ENCODE measurements around the gene CAMSAP1. TPM values are rescaled to one million over a fixed set of nuclear protein-coding genes. Genes with fewer than 3 reads are reported as not detected.

Gene CAMSAP1
- total and polyA plus RNA-seq, 10 of the 15 experiments (the other 5 are each of a cell fraction or from before 2014, with no cell fraction given) = 1.4 to 24.7 (median 8.0) TPM

- no TSS peak for BruUV-seq (replicated peaks)
- H3K4me3 ChIP-seq = peak overlapping the region; percentile 47; the same call in 1 of the 2 replicates
- intact Hi-C loops (cut with micrococcal nuclease; ENCODE audit: unreplicated experiment) (no loop called here), in situ Hi-C loops (cut with MboI) (no loop called here)
- ATAC-seq (no peak), FAIRE-seq (peak; percentile 81), DNase-seq (ENCODE audit: low read depth, low spot score) (no peak)
- H3K27me3 ChIP-seq (replicated peaks in 1 of 2; ENCODE audit: control insufficient read depth in 2 of 2, insufficient read depth in 2 of 2, low read length in 1 of 2) = no peaks in the 10 kb centered on the region
- H3K4me1 ChIP-seq (ENCODE audit: control insufficient read depth, insufficient read depth, low read length) = peaks cover 20% of the 10 kb centered on the region
- WGBS (ENCODE audit: insufficient coverage, insufficient replicate concordance, low lambda C conversion rate, missing lambda C conversion rate) = 84% methylated on average over 18 of the region's 18 CpGs
- ChIA-PET RAD21 (ENCODE audit: unreplicated experiment) (no interaction called here), CTCF (no interaction called here), SMC1A (ENCODE audit: uncharacterized antibody, unreplicated experiment) (interaction anchor here (1.0 kb wide), 1 partner anchor 16 kb away, joined by 3 read pairs; no protein-coding TSS in a partner anchor), POLR2A (no interaction called here)
- H3K79me2 ChIP-seq (ENCODE audit: control insufficient read depth, insufficient read depth, low read length) = peaks cover 45% of the 10 kb centered on the region
- TF ChIP-seq NFYB (IDR thresholded peaks at IDR 0.05; ENCODE audit: insufficient read depth, low read depth, low read length) (no peak), RELB (IDR thresholded peaks at IDR 0.05; ENCODE audit: low read depth) (no peak)
- H3K4me2 ChIP-seq (ENCODE audit: control insufficient read depth, insufficient read depth) = peak overlapping the region; percentile 83
- no peaks in the 10 kb centered on the region for H3K9me3 ChIP-seq (replicated peaks; ENCODE audit: control insufficient read depth, insufficient read depth, low read length)
- no peaks in the 10 kb centered on the region; the same call in 1 of the 2 replicates for H4K20me1 ChIP-seq (ENCODE audit: control insufficient read depth, insufficient read depth)
- peaks cover 0 to 7% of the 10 kb centered on the region in 2 experiments; a peak in 2 of 4 replicates for H3K36me3 ChIP-seq (ENCODE audit: control insufficient read depth in 2 of 2, insufficient read depth in 2 of 2, low read length in 1 of 2)
- peak overlapping the region; percentile 51; the same call in 1 of the 2 replicates for H2AFZ ChIP-seq (ENCODE audit: control insufficient read depth, low read depth, low read length)
- H3K9ac ChIP-seq (ENCODE audit: control insufficient read depth, insufficient read depth, low read length) = peak overlapping the region; percentile 61; the same call in 1 of the 2 replicates
- H3K27ac ChIP-seq (ENCODE audit: control insufficient read depth, insufficient read depth) = peak overlapping the region; percentile 74
These were observed 20.3 kb downstream of the CAMSAP1 start for GRCh38 chr9:135887021-135887507.

- H3K9ac ChIP-seq (ENCODE audit: control insufficient read depth, insufficient read depth, low read length) = no peak overlapping the region
These were observed 21.0 kb downstream of the CAMSAP1 start for GRCh38 chr9:135886147-135886981.

More at GRCh38 chr9:135886147-135886981, 21.0 kb downstream of the CAMSAP1 start:
- TF ChIP-seq SREBF2 (IDR thresholded peaks at IDR 0.05; ENCODE audit: low read length) = no peak
- no peak for FAIRE-seq
- Histone ChIP-seq H3K27ac (ENCODE audit: control insufficient read depth, insufficient read depth) (no peak overlapping the region), H3K4me3 (no peak overlapping the region), H3K79me2 (ENCODE audit: control insufficient read depth, insufficient read depth, low read length) (peaks cover 45% of the 10 kb centered on the region), H3K4me1 (ENCODE audit: control insufficient read depth, insufficient read depth, low read length) (peaks cover 20% of the 10 kb centered on the region), H4K20me1 (ENCODE audit: control insufficient read depth, insufficient read depth) (no peaks in the 10 kb centered on the region; the same call in 1 of the 2 replicates), H3K36me3 (ENCODE audit: control insufficient read depth in 2 of 2, insufficient read depth in 2 of 2, low read length in 1 of 2) (peaks cover 0 to 12% of the 10 kb centered on the region in 2 experiments; a peak in 3 of 4 replicates), H3K9me3 (replicated peaks; ENCODE audit: control insufficient read depth, insufficient read depth, low read length) (no peaks in the 10 kb centered on the region), H2AFZ (ENCODE audit: control insufficient read depth, low read depth, low read length) (no peak overlapping the region), H3K4me2 (ENCODE audit: control insufficient read depth, insufficient read depth) (no peak overlapping the region), H3K27me3 (replicated peaks in 1 of 2; ENCODE audit: control insufficient read depth in 2 of 2, insufficient read depth in 2 of 2, low read length in 1 of 2) (no peaks in the 10 kb centered on the region)
- DNase-seq (ENCODE audit: low read depth, low spot score) = no peak
- SMC1A ChIA-PET (ENCODE audit: uncharacterized antibody, unreplicated experiment) = interaction anchor here (1.0 kb wide), 1 partner anchor 17 kb away, joined by 3 read pairs; no protein-coding TSS in a partner anchor
- CTCF ChIA-PET = no interaction called here
- POLR2A ChIA-PET = no interaction called here
- RAD21 ChIA-PET (ENCODE audit: unreplicated experiment) = no interaction called here
- no TSS peak for BruUV-seq (replicated peaks)
- in situ Hi-C loops (cut with MboI) (no loop called here), intact Hi-C loops (cut with micrococcal nuclease; ENCODE audit: unreplicated experiment) (no loop called here)
- WGBS (ENCODE audit: insufficient coverage, insufficient replicate concordance, low lambda C conversion rate, missing lambda C conversion rate) = 91% methylated on average over 21 of the region's 21 CpGs
- ATAC-seq = no peak
